GM18517 (cell line): ENCODE results near the gene PRKCH.
A peak's percentile ranks its signal among the peaks of the same experiment; 100 is the strongest.

Source experiments
- ATAC-seq: cut with Tn5 transposase; IDR thresholded peaks from one replicate; pipeline ENCODE4 v1.9.1; 2021; ENCODE audit warnings: mild to moderate bottlenecking, moderate library complexity; ENCODE audit not compliant: unreplicated experiment

The PRKCH gene

DNA sequence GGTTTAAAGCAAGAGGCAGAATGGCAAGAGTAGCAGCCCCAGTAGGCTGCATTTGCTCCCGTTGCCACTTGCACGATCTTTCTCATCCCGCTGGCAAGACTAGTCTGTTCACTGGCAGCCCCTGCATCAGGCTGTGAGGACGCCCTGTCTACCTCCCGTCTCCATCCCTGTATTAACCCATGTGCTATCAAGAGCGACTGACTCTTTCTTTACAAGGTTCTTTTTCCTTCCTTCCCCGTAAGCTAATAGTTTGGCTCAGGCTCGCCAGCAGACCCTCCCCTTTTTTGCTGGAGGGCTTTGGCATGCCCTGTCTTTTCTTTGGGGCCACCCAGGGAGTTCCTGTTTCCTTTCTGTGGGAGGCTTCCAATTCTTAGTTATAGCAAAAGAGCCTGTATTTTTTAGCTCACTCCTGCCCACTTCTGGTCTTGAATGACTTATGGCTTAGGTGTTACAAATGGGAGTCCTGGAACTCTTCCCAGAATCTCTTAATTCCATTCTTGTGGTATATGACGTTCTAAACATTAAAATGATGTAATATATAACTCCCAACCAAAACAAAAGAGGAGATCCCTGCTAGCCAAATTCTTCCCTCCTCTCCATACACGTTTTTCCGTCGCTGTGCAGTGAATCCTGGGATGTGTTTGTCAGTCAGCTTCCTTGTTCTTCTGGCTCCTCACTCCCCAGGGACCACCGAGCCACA, 149.0 kb downstream of the PRKCH start:
- ATAC-seq: no peak

DNA sequence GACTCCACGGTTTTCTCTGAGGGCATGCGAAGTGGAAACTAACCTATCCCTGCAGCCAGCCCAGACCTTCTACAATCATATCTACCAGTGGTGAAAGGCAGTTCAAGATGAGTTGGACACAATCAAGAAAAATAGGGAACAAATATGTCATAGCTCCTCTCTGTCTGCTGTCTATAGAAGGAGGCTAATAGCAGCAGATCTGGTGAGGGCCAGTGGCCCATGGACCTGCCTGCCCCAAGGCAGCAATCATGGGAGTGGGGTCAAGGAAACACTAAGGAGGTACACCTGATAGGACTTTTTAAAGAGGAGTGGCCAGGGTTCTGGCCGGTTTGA, 149.5 kb downstream of the PRKCH start:
- ATAC-seq: no peak

- ATAC-seq: no peak
Observed at GRCh38 chr14:61471297-61472005, 150.1 kb downstream of the PRKCH start.

GRCh38 chr14:61472011-61472672, 150.8 kb downstream of the PRKCH start:
- no peak for ATAC-seq

DNA sequence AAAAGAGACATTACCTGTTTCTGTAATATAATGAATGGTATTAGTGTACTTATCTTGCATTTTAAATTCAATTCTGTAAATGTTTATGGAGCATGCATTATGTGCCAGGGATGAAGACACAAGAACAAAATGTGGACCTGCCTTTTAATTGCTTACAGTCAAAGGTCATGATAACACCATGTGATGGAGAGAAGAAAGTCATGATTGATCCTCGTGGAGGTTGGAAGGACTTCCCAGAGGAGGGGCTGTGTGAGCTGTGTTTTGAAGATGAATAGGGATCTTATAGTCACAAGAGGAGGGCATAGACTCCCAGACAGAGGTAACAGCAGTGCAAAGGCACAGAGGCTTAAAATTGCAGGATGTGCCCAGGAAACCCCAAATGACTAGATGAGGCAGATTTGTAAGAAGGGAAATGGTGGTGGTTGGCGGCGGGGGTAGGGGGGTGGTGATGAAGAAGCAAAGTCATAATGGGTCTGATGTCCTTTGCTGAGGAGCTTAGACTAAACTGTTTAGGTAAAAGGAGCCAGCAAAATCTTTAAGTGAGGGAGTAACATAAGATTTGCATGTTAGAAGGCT, 151.5 kb downstream of the PRKCH start:
- no peak for ATAC-seq

DNA sequence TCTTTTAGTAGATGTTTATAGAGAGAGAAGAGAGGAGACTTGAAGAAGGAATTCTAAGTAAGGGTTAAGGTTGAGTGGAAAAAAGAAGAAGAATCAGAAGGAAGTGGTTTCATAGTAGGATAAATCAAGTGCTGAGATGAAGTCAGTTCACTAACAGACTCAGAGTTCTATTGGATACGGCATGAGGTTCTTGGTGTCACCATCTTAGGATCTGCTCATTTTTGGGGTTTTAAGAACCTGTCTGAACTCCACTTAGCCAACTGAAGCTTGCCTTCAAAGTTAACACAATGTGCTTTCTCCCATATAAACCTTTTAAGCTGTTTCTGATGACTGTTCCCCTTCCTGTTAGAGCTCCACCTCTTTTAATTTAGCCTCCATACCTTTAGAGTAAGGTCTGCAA, 152.6 kb downstream of the PRKCH start:
- no peak for ATAC-seq

- no peak for ATAC-seq
Observed at GRCh38 chr14:61474701-61475100, 153.3 kb downstream of the PRKCH start.

GRCh38 chr14:61475316-61475715, 153.9 kb downstream of the PRKCH start:
- ATAC-seq: no peak

- peak; percentile 14 for ATAC-seq
Observed at GRCh38 chr14:61476105-61476753, 154.8 kb downstream of the PRKCH start.

DNA sequence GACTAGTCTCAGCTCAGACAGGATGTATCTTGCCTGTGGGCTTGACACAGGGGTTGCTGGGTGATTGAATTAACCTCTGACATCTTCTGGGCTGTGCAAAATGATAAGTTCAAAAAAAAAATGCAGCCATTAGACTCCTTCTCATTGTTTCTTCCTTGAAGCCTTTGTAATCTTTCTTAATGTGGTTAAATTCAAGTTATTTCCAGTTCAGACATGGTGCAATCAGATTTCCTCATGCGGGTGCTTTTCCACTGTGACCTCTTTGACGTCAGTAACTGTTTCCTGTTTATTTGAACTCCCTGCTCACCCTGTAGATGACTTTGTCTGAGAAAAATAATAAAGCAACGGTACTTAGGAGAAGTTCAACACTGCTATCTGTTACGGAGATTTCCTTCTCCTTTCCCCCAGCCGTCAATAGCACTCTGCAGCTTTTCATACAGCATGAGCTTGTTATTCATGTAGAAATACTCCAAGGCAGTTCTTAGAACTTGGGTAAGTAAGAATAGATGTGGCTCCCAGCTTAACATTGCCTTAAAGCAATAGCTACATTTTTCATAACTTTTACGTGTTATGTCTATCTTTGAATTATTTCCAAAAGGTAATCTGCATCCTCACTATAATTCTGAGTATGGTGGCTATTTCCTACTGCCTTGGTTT, 155.5 kb downstream of the PRKCH start:
- peak; percentile 24 for ATAC-seq

- no peak for ATAC-seq
Observed at GRCh38 chr14:61477712-61478462, 156.5 kb downstream of the PRKCH start.

DNA sequence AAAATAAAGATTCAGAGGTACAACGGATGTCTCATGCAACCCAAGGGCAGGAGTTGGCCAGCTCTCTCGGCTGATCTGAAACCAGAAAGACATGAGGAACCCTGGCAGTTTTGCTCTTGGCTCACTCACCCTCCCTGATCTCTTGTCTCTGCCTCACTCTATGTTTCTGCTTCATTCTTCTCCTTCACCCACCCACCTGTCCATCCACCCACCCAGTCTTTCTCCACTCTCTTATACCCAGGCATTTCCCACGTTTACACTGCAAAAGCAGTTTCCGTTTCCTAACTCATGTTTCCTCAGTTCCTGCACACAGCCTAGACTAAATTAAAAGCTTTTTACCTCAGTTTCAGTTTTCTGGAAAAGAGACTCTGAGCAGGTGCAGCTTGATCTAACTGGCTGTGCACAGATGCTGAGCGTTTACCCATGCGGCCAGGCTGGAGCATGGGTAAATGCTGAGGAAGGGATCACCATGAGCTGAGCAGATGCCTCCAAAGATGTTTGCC, 157.6 kb downstream of the PRKCH start:
- ATAC-seq: peak; percentile 49

DNA sequence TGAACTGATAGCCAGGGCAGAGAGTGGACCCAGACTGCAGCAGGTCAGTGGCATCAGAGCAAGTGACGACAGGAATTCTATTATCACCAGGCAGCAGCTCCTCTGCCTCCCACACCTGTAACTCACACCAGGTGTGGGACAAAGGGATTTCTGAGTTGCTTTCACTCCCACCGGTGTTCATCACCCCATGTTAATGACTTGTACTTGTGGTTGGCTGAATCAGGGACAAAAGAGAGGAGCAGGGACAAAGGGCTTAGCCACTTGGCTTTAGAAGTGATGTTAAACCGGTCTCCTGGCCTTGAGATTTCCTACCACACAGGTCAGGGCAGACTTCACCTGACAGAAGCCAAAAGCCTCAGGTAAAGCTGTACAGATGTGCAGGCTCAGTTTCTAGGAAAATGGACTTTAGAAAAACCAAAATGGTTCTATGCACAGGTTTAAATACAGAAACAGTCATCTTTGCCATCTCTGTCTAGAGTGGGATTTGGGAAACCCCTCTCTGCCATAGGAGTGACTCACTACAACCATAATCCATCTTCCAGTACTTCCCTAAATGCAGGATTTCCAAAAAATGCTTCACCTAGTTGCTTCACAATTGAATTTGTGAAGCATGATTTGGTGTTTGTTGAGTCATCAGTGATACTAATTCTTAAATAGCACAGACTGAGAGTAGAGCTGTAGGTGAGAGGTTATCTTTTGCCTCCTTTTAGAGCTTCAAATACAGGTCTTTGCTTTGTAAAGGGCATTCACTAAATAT, 158.5 kb downstream of the PRKCH start:
- no peak for ATAC-seq

GRCh38 chr14:61480704-61481285, 159.4 kb downstream of the PRKCH start:
- no peak for ATAC-seq

- ATAC-seq: no peak
Observed at GRCh38 chr14:61481701-61482100, 160.3 kb downstream of the PRKCH start.

DNA sequence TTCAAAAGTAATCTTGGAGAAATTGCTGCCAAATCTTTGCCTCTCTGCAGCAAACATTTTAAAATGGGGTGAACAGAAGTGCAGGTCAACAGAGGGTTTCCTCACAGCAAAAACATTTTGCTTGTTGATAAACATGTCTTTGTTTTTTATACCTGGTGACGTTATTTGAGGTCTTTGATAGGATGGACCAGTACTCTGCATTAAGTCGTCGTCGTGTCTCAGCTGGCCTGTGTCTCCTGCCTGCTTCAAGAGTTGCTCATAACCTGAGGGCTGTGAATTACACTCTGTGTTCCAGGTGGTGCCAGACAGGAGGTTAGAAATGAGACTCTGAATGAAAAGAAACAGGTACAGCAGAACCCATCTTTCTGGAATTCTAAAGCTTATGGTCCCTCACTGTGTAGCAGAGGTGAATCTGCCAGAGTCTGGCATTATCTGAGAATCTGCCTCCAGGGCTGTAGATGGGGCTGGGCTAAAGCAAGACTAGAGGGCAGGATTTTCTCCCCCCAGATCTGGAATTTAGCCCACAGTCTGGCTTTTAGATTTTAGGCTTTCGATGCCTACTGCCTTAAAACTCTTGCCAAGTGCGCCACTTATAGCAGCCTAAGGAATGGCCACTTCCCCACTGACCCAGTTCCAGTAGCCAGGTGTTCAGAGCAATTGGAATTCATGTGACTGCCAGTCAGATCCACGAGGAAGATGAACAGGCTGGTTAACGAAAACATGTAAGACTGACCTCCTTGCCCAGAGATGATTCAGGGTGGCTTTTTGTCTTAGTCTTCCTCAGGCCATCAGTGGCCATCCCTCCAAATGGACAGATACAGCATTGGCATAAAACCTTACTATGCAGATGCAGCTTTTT, 161.2 kb downstream of the PRKCH start:
- ATAC-seq: no peak

DNA sequence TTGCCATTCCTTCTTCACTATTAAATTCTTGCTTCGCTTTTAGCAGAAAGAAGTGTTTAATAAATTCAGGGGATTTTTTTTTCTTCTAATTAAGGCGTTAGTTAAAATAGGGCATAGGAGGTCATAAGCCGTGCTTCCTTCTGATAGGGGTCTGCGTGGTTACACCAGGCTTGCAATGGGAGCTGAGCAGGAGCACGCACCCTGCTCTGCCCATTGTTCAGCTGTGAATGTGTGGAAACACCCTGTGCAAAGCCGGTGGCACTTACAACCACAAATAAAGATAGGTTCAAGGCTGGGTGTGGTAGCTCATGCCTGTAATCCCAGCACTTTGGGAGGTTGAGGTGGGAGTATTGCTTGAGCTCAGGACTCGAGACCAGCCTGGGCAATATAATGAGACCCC, 162.1 kb downstream of the PRKCH start:
- no peak for ATAC-seq

DNA sequence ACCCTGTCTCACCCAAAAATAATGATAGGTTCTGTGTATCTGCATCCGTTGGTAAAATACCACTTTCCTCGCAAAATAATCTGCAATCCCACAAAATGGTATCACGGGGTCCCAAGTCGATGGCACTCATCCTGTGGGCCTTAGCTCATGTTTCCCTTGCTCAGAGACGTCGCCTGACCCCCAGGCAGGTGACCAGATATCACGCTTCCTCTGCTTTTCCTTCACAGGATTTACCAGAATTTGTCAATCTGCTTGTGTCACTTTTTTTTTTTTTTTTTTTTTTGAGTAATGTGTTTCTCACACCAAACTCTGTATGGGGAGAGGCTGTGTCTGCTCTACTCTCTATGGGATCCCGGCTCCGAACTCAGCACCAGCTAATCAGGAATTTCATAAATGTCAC, 162.7 kb downstream of the PRKCH start:
- ATAC-seq: no peak
